K562 (cell line): ENCODE results near the gene SND1. TPM values are rescaled to one million over a fixed set of nuclear protein-coding genes. Genes with fewer than 3 reads are reported as not detected.

Experiments
- ATAC-seq: fragments of 200-7000 bp; cut with Tn5 transposase; 3 replicates; pipeline ENCODE4 v1.9.1; 2020; ENCODE audit warnings: moderate library complexity
- BruUV-seq: library from RNA; stranded (reverse); fragments of 400-500 nt; replicated peaks from 2 replicates; lab custom pipeline; 2021; lab: Mats Ljungman, UMichigan
- CTCF ChIA-PET: fragments of 300-600 bp; formaldehyde crosslinking; extraction: SDS; loops from one replicate; lab custom pipeline; 2021; ENCODE audit warnings: low intra/inter-chr PET ratio; lab: Yijun Ruan, JAX
- POLR2A ChIA-PET: fragments of 300-600, 350-650 bp; sonication (Branson Sonifier 250); formaldehyde crosslinking; extraction: SDS; loops from one replicate; lab custom pipeline; 2021; ENCODE audit warnings: antibody characterized with exemption, inconsistent platforms; lab: Yijun Ruan, JAX
- DNase-seq, 4 experiments: peaks; one replicate each; pipeline versions ENCODE4 v3.0.0 to v3.0.0-alpha.2; 2011 to 2018; ENCODE audit warnings: low spot score in 3 of 4, mixed read lengths in 3 of 4; ENCODE audit errors: extremely low read depth in 1 of 4
- FAIRE-seq: peaks from 2 replicates; lab custom pipeline; 2011; peaks lifted over from hg19 to GRCh38; lab: Jason Lieb, UNC
- H2AFZ ChIP-seq: 2 replicates; pipeline ENCODE4 v1.6.0; 2011; ENCODE audit warnings: low read depth, low read length, control low read depth, inconsistent platforms
- H3K27ac ChIP-seq: fragments of 200-600 bp; 3 replicates; pipeline ENCODE4 v1.8.0; 2011; ENCODE audit warnings: low read depth, mild to moderate bottlenecking, control low read depth, inconsistent platforms, low read length, moderate library complexity, mixed read lengths; ENCODE audit errors: extremely low read depth
- H3K27me3 ChIP-seq, 2 experiments: fragments of 300-600 bp in 1 of 2; 2 replicates in 1 of 2; 3 replicates in 1 of 2; pipeline versions ENCODE4 v1.6.0 to v1.8.0; 2011; ENCODE audit warnings: inconsistent platforms in 2 of 2, low read length in 2 of 2, mild to moderate bottlenecking in 1 of 2, mixed read lengths in 1 of 2, moderate library complexity in 1 of 2; ENCODE audit not compliant: control insufficient read depth in 2 of 2, insufficient read depth in 2 of 2
- H3K36me3 ChIP-seq: fragments of 300-600 bp; 3 replicates; pipeline ENCODE4 v1.8.0; 2011; ENCODE audit warnings: mild to moderate bottlenecking, low read length, inconsistent platforms; ENCODE audit not compliant: control insufficient read depth, insufficient read depth
- H3K4me1 ChIP-seq, 2 experiments: fragments of 200-600 bp in 1 of 2; replicated peaks in 1 of 2; 2 replicates in 1 of 2; 3 replicates in 1 of 2; pipeline versions ENCODE4 v1.5.1 to v1.8.0; 2011; ENCODE audit warnings: inconsistent platforms in 2 of 2, low read length in 2 of 2, mild to moderate bottlenecking in 1 of 2, mixed read lengths in 1 of 2, moderate library complexity in 1 of 2; ENCODE audit not compliant: control insufficient read depth in 2 of 2, insufficient read depth in 2 of 2
- H3K4me2 ChIP-seq: 2 replicates; pipeline ENCODE4 v1.6.1; 2011; ENCODE audit warnings: low read length, control low read depth, inconsistent platforms, mixed read lengths; ENCODE audit not compliant: insufficient read depth
- H3K4me3 ChIP-seq: fragments of 200-600 bp; sonication (generic), shearing (Covaris generic); 2 replicates; pipeline ENCODE4 v1.5.1; 2016; ENCODE audit warnings: control low read depth, inconsistent platforms
- H3K79me2 ChIP-seq: fragments of 200-600 bp; 3 replicates; pipeline ENCODE4 v1.8.0; 2011; ENCODE audit warnings: low read length, inconsistent platforms; ENCODE audit not compliant: control insufficient read depth, insufficient read depth
- H3K9ac ChIP-seq, 2 experiments: 2 replicates each; pipeline versions ENCODE4 v1.6.0 to v1.6.1; 2011; ENCODE audit warnings: low read depth in 2 of 2, low read length in 2 of 2, control low read depth in 1 of 2, inconsistent platforms in 1 of 2, mild to moderate bottlenecking in 1 of 2, mixed read lengths in 1 of 2; ENCODE audit not compliant: insufficient read depth in 1 of 2
- H3K9me1 ChIP-seq: one replicate; pipeline ENCODE4 v1.6.0; 2011; ENCODE audit warnings: inconsistent platforms, mild to moderate bottlenecking, low read length, moderate library complexity; ENCODE audit not compliant: control insufficient read depth, insufficient read depth
- H3K9me3 ChIP-seq: replicated peaks from 2 replicates; pipeline ENCODE4 v1.5.1; 2011; ENCODE audit warnings: low read depth, low read length, inconsistent platforms; ENCODE audit not compliant: control insufficient read depth, insufficient read depth
- H4K20me1 ChIP-seq: replicated peaks from 2 replicates; pipeline ENCODE4 v1.6.1; 2011; ENCODE audit warnings: low read length, inconsistent platforms, mixed read lengths; ENCODE audit not compliant: control insufficient read depth, insufficient read depth
- C11orf30 ChIP-seq: fragments of 450-650 bp; IDR thresholded peaks from 2 replicates; pipeline ENCODE4 v1.6.1; 2016; ENCODE audit warnings: low read depth, mild to moderate bottlenecking
- JUND ChIP-seq, 2 experiments: IDR thresholded peaks; 2 replicates in 1 of 2; 3 replicates in 1 of 2; pipeline ENCODE4 v1.6.1; 2011; ENCODE audit warnings: borderline replicate concordance in 2 of 2, low read depth in 2 of 2, low read length in 2 of 2, improper control_type of control experiment in 1 of 2, missing biosample characterization in 1 of 2, missing genetic modification characterization in 1 of 2, missing genetic modification reagents in 1 of 2
- MAFF ChIP-seq: IDR thresholded peaks from 2 replicates; pipeline ENCODE4 v1.6.1; 2012; ENCODE audit warnings: low read length, improper control_type of control experiment
- MAFK ChIP-seq: IDR thresholded peaks from 2 replicates; pipeline ENCODE4 v1.6.1; 2011; ENCODE audit warnings: low read length, improper control_type of control experiment
- MTA1 ChIP-seq: fragments of 450-650 bp; IDR thresholded peaks from 2 replicates; pipeline ENCODE4 v1.6.1; 2017; ENCODE audit warnings: borderline replicate concordance
- NEUROD1 ChIP-seq: fragments of 150-350 bp; IDR thresholded peaks from 2 replicates; pipeline ENCODE4 v1.6.1; 2014; ENCODE audit warnings: borderline replicate concordance, low read length, low read depth; ENCODE audit not compliant: partially characterized antibody
- NFATC3 ChIP-seq: fragments of 450-650 bp; IDR thresholded peaks from 2 replicates; pipeline ENCODE4 v1.6.1; 2017; ENCODE audit warnings: mild to moderate bottlenecking
- TRIM24 ChIP-seq, 2 experiments: fragments of 450-650 bp; IDR thresholded peaks; 2 replicates each; pipeline ENCODE4 v1.6.1; 2016
- ZNF316 ChIP-seq: fragments of 450-650 bp; IDR thresholded peaks from 2 replicates; pipeline ENCODE4 v1.6.1; 2016
- ZNF830 ChIP-seq: fragments of 250-450 bp; sonication (Bioruptor Pico); IDR thresholded peaks from 2 replicates; pipeline ENCODE4 v1.5.0; 2021; ENCODE audit warnings: mild to moderate bottlenecking
- WGBS: fragments of 100-300 bp; shearing (Covaris generic); methylation state at CpG from one replicate; pipeline ENCODE4 v1.1.6; 2016; ENCODE audit warnings: low coverage, mixed read lengths; ENCODE audit not compliant: insufficient coverage; ENCODE audit errors: missing lambda C conversion rate; 5-methylcytosine and 5-hydroxymethylcytosine counted together
- in situ Hi-C: fragments of 300-500 bp; cut with MboI; formaldehyde crosslinking; loops from 4 replicates; pipeline ENCODE4 v1.15.0; 2018; ENCODE audit warnings: inconsistent platforms, mixed read lengths
- intact Hi-C: fragments of 100-400 bp; cut with micrococcal nuclease; formaldehyde crosslinking; loops from 2 replicates; pipeline ENCODE4 v1.14.2; 2022
- polyA plus RNA-seq, 8 experiments: library from polyadenylated mRNA; depleted of rRNA in 4 of 8; stranded (reverse) in 5 of 8; unstranded in 3 of 8; fragments of >200 nt; fragmentation: Nextera tagmentation in 2 of 8; fragmentation: Illumina TruSeq in 1 of 8; extraction: Ambion mirVana in 2 of 8; extraction: Trizol in 1 of 8; gene quantifications; 2 replicates each; pipeline versions ENCODE4 v1.2.1 to v1.2.3, GENCODE V29; 2011 to 2014; ENCODE audit warnings: inconsistent platforms in 1 of 8, missing spikeins in 1 of 8
- total RNA-seq, 7 experiments: library from RNA; depleted of rRNA in 6 of 7; stranded (reverse); fragments of >200 nt in 6 of 7; fragmentation: Illumina TruSeq in 2 of 7; extraction: Trizol in 2 of 7; gene quantifications; 2 replicates each; pipeline versions ENCODE4 v1.2.1 to v1.2.3, GENCODE V29; 2011 to 2021; ENCODE audit warnings: low replicate concordance in 1 of 7
- TF ChIP-seq, protein P1 (sequence below): fragments of 250-450 bp; sonication (Bioruptor Pico); IDR thresholded peaks from 2 replicates; pipeline ENCODE4 v1.8.0; 2022; ENCODE audit warnings: inconsistent platforms, mild to moderate bottlenecking, moderate library complexity, borderline replicate concordance

Gene SND1
- total and polyA plus RNA-seq, 9 of the 15 experiments (the other 6 are each of a cell fraction or from before 2014, with no cell fraction given), result 46.5 to 307 (median 191) TPM

DNA sequence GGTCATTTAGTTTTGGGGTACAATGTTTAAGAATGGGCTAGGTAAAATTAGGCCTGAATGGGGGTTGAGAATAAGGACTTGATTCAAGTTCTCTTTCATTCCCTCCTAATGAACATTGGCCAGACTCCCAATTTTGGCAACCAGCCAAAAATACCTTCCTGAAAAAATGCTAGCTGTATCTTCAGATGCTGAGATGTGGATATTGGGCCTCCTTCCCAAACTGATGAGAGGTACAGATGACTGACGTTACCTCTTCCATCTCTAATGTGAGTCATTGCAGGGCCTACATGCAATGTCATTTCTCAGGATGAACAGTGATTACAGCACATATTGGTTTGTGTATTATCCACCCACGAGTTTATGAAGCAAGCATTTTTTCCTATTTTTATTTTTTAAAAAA is 151.6 kb downstream of the SND1 start (continued):
- peak; percentile 32; the same call in 1 of the 2 replicates for TF ChIP-seq JUND (IDR thresholded peaks at IDR 0.05; ENCODE audit: borderline replicate concordance, low read depth, low read length)
- no peak; the same call in 2 of the 3 replicates for TF ChIP-seq JUND (tag; IDR thresholded peaks at IDR 0.05; ENCODE audit: borderline replicate concordance, low read depth, low read length)
- TF ChIP-seq NFATC3, result no peak
- no peak for TF ChIP-seq ZNF830 (CRISPR knock-in tag)

DNA sequence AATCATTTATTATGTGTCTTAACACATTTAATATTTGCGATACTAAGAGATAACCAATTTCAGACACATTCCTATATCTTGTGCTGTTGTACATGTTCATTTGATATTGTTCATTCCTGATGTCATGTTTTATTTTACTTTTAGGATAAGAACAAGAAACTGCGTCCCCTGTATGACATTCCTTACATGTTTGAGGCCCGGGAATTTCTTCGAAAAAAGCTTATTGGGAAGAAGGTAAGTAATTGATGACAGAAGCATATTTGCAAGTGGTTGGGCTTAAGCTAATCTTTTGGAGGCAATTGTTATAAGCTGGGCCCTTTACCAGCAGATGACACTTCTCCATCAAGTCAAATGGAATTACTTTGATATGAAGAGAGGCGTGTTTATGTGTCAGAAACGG is 155.3 kb downstream of the SND1 start:
- TF ChIP-seq MAFF (peak; percentile 43), C11orf30 (peak; percentile 20; the same call in 1 of the 2 replicates), NEUROD1 (no peak), MAFK (peak; percentile 43; the same call in 1 of the 2 replicates), MTA1 (no peak), TRIM24 (IDR thresholded peaks at IDR 0.05) (no peak), ZNF316 (peak; percentile 58)
- TF ChIP-seq, protein P1, sequence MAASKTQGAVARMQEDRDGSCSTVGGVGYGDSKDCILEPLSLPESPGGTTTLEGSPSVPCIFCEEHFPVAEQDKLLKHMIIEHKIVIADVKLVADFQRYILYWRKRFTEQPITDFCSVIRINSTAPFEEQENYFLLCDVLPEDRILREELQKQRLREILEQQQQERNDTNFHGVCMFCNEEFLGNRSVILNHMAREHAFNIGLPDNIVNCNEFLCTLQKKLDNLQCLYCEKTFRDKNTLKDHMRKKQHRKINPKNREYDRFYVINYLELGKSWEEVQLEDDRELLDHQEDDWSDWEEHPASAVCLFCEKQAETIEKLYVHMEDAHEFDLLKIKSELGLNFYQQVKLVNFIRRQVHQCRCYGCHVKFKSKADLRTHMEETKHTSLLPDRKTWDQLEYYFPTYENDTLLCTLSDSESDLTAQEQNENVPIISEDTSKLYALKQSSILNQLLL (CRISPR knock-in tag), result no peak
- no peak for ATAC-seq
- peaks cover 67% of the 10 kb centered on the region; the same call in 2 of the 3 replicates for H3K36me3 ChIP-seq
- FAIRE-seq, result no peak
- H3K79me2 ChIP-seq, result peaks cover 62% of the 10 kb centered on the region
- intact Hi-C loops (no loop called here), in situ Hi-C loops (no loop called here)
- H4K20me1 ChIP-seq, result peaks cover 13% of the 10 kb centered on the region; the same call in 1 of the 2 replicates
- POLR2A ChIA-PET, result interaction anchor here (1.5 kb wide), 1 partner anchor 11 kb away, joined by 3 read pairs; no protein-coding TSS in a partner anchor
- no peak for DNase-seq
- peaks cover 4 to 24% of the 10 kb centered on the region in 2 experiments; a peak in 3 of 5 replicates for H3K4me1 ChIP-seq
- no TSS peak for BruUV-seq
- H3K27me3 ChIP-seq, result no peaks in the 10 kb centered on the region
- no peak overlapping the region for H2AFZ ChIP-seq
- H3K4me3 ChIP-seq, result no peak overlapping the region
- CTCF ChIA-PET, result no interaction called here
- 96% methylated on average over 6 of the region's 6 CpGs for WGBS
- H3K9me1 ChIP-seq, result peaks cover 6% of the 10 kb centered on the region
- H3K9ac ChIP-seq, result no peak overlapping the region
- H3K4me2 ChIP-seq, result no peak overlapping the region
- H3K27ac ChIP-seq, result no peak overlapping the region
- H3K9me3 ChIP-seq, result no peaks in the 10 kb centered on the region
